GM19468 (cell line): ENCODE measurements around the gene TFE3.

Experiments used
- ATAC-seq: cut with Tn5 transposase; IDR thresholded peaks from one replicate; pipeline ENCODE4 v1.9.1; 2021; ENCODE audit warnings: mild to moderate bottlenecking, moderate library complexity, moderate number of reproducible peaks; ENCODE audit not compliant: unreplicated experiment; ENCODE audit errors: extremely low read depth

The TFE3 gene

DNA sequence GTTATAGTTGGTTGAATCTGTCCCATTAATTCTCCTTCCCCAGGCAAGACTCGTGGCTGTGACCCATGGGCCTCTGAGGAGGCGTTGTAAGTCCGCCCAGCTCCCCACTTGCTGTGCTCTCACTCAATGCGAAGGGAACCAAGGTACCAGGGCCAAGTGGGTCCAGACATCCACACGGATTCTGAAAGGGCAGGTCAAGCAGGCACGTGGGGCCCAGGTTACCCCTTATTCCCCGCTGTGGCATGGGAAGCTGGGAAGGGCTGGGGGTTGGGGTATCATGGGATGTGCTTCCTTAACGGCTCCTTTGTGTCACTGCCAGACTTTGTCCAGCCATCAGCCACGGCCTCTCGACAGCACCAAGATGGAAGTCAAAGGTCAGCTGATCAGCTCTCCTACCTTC, 18.8 kb upstream of the TFE3 start:
- ATAC-seq = no peak

- no peak for ATAC-seq
These were observed 18.3 kb upstream of the TFE3 start for GRCh38 chrX:49061490-49061889.

DNA sequence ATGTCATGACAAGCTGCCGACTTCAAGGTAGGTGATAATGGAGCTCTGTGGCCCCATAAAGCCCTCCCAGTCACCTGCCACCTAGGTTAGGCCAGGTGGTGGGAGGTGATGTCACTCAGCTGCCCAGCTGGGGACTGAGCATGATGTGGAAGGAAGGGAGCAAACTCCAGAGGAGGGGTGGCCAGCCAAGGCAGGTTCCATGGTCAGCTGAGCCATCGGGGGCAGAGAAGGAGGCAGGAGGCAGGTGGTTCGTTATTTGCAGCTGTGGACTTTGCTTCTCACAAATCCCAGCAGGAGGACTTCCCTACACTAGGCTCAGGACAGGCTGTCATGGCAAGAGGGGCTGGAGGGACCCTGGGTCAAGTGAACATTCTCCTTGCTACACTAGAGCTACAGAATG, 17.8 kb upstream of the TFE3 start:
- no peak for ATAC-seq

- no peak for ATAC-seq
These were observed 16.5 kb upstream of the TFE3 start for GRCh38 chrX:49059681-49060085.

DNA sequence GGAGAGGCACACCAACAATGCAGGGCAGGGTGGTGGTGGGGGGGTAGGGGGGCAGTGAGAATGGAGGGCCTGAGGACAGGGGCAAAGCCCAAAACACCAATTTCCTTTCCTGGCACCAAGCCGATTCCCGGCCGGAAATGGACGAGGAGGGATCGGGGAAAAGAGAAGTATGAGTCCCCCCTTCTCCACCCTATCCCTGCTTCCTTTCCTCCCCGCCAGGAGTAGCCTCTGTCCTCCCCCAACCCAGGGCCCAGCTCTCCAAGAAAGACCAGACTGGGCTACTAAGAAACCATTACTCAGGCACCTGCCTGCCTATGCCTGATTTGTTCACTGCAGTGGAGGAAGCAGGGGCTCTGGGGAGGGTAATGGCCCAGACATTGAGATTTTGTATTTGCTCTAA, 16.0 kb upstream of the TFE3 start:
- no peak for ATAC-seq

- ATAC-seq = no peak
These were observed 15.6 kb upstream of the TFE3 start, which contains the start of gene CCDC120 for GRCh38 chrX:49058794-49059193. Gene CCDC120, plus strand, starts transcription at chrX:49058999. Its CDS starts 3,043 bp downstream, at chrX:49062042.

DNA sequence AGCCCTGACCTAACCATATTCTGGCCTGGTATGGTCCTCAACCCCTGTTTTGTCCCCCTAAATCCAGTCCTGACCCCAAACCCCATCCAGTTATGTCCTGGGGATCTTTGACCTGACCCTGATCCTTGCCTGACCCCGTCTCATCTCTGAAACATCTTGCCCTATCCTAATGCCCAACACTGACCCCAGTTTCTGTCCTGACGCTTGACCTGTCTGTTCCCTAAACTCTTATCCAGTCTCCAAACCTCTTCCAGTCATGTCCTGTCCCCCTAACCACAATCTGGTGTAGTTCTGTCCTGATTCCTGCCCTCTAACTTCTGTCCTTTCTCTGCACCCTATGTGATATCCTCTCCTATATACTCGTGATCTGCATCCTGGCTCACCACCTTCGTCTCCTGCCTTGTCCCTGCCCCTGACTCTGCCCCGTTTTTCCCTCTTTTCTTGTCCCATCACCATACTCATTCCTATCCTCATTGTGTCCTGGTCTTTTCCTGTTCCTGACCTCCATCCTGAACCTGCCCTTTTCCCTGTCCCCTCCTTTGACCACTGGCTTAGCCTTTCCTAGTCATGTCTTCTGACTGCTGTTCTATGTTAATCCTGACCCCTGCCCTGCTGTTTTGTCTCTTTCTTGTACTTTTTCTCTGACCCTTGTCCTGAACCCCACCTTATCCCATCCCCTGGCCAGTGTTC, 11.1 kb upstream of the TFE3 start:
- no peak for ATAC-seq

GRCh38 chrX:49053223-49054072, 10.3 kb upstream of the TFE3 start:
- no peak for ATAC-seq

DNA sequence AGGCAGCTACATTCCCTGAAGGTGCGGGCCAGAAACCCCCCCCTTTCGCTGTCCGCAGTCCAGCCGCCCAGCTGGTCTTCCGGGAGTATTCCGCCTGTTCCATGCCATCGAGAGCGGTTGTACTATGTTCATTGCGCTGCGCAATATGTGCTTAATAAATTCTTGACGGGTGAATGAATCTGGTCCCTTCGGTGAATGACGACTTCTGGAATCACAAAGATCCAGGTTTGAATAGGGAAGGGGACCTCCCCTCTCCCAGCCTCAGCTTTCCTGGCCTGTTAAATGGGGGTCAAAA, 777 bp upstream of the TFE3 start:
- ATAC-seq = no peak

- ATAC-seq = no peak
These were observed 457 bp downstream of the TFE3 start for GRCh38 chrX:49042581-49043219.

- no peak for ATAC-seq
These were observed 1.2 kb downstream of the TFE3 start for GRCh38 chrX:49041744-49042580.

- ATAC-seq = no peak
These were observed 2.7 kb downstream of the TFE3 start for GRCh38 chrX:49040376-49040955.

DNA sequence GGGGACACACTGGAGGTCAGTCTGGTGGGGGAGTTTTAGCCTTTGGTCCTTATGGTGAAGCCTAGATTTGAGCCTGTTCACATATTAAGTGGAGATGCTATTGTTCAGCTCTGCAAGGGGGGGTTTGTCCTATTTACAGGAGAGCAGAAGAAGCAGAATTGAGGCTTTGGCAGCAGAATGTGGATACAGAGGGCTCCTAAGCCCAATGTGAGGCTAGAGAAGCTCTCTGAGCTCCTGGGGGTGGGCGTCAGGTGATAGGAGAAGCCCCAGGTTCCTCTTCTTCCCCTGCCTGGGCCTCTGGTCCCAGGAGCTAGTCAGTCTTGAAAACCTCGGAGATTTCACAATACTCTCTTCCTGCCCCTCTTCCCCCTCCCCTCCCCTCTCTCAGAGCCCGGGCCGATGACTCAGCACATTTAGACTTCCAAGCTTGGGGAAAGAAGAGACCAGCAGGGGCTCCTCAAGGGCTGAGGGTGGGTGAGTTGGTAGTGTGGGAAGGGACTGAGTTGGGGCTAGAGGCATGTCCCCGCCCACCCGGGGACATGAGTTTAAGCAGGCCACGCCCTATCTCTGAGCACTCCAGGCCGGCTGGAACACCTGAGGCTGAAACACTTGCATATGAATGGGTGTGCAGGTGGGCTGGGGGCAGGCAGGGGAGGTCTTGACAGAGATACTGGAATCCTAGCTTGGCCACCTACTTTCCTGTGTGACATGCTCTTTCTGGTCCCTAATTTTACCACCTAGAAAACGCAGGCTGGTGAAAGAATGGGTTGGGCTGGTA, 3.4 kb downstream of the TFE3 start:
- no peak for ATAC-seq

GRCh38 chrX:49037883-49038475, 5.2 kb downstream of the TFE3 start:
- no peak for ATAC-seq

DNA sequence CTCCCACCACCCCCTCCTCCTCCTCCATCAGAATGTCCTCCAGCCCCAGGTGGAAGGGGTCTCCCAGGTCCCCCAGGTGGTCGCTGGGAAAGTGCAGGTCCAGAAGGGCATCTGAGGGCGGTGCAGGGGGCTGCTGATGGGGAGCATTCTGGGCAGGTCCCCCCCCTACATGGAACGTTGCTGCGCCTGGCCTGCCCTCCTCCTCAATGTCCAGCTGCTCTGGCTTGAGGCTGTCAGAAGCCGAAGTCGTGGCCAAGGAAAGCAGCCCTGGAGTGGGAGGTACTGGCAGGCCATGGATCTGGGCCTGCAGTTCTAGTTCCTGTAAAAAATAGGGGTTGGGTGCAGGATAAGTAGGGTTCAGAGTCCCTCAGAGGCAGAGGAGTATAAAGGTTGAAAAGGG, 12.9 kb downstream of the TFE3 start:
- no peak for ATAC-seq

GRCh38 chrX:49029876-49030275, 13.3 kb downstream of the TFE3 start:
- ATAC-seq = no peak

GRCh38 chrX:49019599-49020249, 23.4 kb downstream of the TFE3 start:
- ATAC-seq = no peak

DNA sequence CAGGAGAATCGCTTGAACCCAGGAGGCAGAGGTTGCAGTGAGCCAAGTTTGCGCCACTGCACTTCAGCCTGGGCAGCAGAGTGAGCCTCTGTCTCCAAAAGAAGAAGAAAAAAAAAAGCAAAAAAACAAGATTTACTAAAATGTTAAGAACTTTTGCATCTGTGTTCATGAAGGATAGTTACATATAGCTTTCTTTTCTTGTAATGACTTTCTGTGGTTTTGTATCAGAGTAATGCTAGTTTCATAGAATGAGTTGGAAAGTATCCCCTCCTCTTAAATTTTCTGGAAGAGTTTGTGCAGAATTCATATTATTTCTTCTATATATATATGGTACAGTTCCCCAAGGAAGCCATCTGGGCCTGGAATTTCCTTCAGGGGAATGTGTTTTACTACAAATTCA, 24.1 kb downstream of the TFE3 start:
- no peak for ATAC-seq
